GM12878 (cell line): ENCODE data around the gene ARL15.

Experiments
- EZH2 ChIP-seq: IDR thresholded peaks from 2 replicates; pipeline ENCODE4 v1.6.1; 2012; ENCODE audit warnings: low read depth, mild to moderate bottlenecking, control low read depth, inconsistent platforms, low read length, borderline replicate concordance; ENCODE audit not compliant: control insufficient read depth
- MYC ChIP-seq: IDR thresholded peaks from 2 replicates; pipeline ENCODE4 v1.6.1; 2011; ENCODE audit warnings: mild to moderate bottlenecking, low read length, moderate library complexity, inconsistent platforms; ENCODE audit not compliant: insufficient read depth, insufficient replicate concordance, insufficient read length, severe bottlenecking
- POLR2A ChIP-seq: IDR thresholded peaks from 2 replicates; pipeline ENCODE4 v1.6.1; 2011; ENCODE audit warnings: low read depth, mild to moderate bottlenecking, low read length
- RCOR1 ChIP-seq: conservative IDR thresholded peaks from 2 replicates; pipeline ENCODE4 v1.6.1; 2012; ENCODE audit warnings: low read depth, low read length, improper control_type of control experiment
- SP1 ChIP-seq: IDR thresholded peaks from one replicate; pipeline ENCODE4 v1.6.1; 2011; ENCODE audit warnings: low read depth, low read length
- TF ChIP-seq, protein P1 (sequence below), 3 experiments: IDR thresholded peaks in 2 of 3; conservative IDR thresholded peaks in 1 of 3; 2 replicates each; pipeline ENCODE4 v1.5.1; 2011; ENCODE audit warnings: low read depth in 3 of 3, low read length in 3 of 3, mild to moderate bottlenecking in 3 of 3, control low read depth in 2 of 3, moderate library complexity in 2 of 3, inconsistent platforms in 1 of 3, mixed read lengths in 1 of 3; ENCODE audit not compliant: control insufficient read depth in 2 of 3, insufficient read depth in 1 of 3; ENCODE audit errors: extremely low read depth in 1 of 3

GRCh38 chr5:53878015-53878414, 432.4 kb downstream of the ARL15 start:
- TF ChIP-seq, protein P1, sequence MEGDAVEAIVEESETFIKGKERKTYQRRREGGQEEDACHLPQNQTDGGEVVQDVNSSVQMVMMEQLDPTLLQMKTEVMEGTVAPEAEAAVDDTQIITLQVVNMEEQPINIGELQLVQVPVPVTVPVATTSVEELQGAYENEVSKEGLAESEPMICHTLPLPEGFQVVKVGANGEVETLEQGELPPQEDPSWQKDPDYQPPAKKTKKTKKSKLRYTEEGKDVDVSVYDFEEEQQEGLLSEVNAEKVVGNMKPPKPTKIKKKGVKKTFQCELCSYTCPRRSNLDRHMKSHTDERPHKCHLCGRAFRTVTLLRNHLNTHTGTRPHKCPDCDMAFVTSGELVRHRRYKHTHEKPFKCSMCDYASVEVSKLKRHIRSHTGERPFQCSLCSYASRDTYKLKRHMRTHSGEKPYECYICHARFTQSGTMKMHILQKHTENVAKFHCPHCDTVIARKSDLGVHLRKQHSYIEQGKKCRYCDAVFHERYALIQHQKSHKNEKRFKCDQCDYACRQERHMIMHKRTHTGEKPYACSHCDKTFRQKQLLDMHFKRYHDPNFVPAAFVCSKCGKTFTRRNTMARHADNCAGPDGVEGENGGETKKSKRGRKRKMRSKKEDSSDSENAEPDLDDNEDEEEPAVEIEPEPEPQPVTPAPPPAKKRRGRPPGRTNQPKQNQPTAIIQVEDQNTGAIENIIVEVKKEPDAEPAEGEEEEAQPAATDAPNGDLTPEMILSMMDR (IDR thresholded peaks at IDR 0.05 in 2 of 3, conservative IDR thresholded peaks at IDR 0.05 in 1 of 3; ENCODE audit: control insufficient read depth in 2 of 3, extremely low read depth in 1 of 3, insufficient read depth in 1 of 3, low read depth in 3 of 3, low read length in 3 of 3) = no peak
- no peak for TF ChIP-seq MYC
- TF ChIP-seq RCOR1 = no peak
- TF ChIP-seq SP1 = no peak
- TF ChIP-seq EZH2 = no peak
- TF ChIP-seq POLR2A = no peak
